GM10248 (cell line): ENCODE data around the gene ICE2.

Experiments used
- CTCF ChIA-PET: fragments of 300-600 bp; sonication (Branson Sonifier 250); formaldehyde crosslinking; extraction: SDS; loops from one replicate; lab custom pipeline; 2021; ENCODE audit warnings: antibody characterized with exemption; lab: Yijun Ruan, JAX
- POLR2A ChIA-PET: fragments of 350-650 bp; sonication (Branson Sonifier 250); formaldehyde crosslinking; extraction: SDS; loops from one replicate; lab custom pipeline; 2020; ENCODE audit warnings: antibody characterized with exemption; lab: Yijun Ruan, JAX
- DNase-seq: peaks from one replicate; pipeline ENCODE4 v3.0.0; 2012; ENCODE audit errors: extremely low spot score
- TF ChIP-seq, protein P1 (sequence below): IDR thresholded peaks from 2 replicates; pipeline ENCODE4 v1.5.1; 2012; ENCODE audit warnings: mild to moderate bottlenecking, low read depth; ENCODE audit errors: extremely low read depth, missing control alignments, control extremely low read depth

Gene ICE2

DNA sequence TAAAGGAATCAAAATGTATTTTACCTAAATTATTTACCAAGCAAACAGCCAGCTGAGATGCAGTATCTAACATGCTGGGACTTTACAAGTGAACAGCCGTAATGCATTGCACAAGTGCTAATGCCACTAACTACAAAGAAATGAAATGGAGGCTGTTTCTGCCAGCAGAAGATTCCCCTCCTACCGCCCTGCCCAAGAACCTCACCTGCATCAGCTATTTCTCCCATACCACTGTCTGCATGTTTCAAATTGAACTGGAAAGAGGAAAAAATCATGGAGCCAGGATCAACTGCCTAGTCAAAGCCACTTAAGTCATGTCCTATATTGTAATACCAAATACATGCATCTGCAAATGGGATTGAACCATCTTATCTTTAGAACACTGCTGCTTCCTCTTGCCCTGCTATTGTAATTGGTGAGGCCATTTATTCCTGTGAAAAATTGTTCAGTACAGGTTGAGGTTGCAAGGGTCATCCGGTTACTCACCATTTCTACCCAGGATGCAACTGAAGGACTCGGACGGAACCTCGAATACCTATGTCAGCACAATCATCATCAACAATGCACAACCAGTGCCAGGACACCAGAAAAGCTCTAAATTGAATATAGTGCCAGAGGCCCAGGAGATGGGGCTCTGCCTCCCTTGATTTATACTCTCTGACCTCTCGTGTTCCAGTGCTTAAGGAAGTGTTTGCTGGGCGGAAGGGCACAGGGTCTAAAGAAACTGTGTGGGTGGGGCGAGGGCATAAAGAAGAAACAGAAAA is 108.7 kb downstream of the ICE2 start:
- ChIA-PET CTCF (interaction anchor here (2.7 kb wide), 1 partner anchor 11 kb away, joined by 17 read pairs; no protein-coding TSS in a partner anchor), POLR2A (no interaction called here)
- TF ChIP-seq, protein P1, sequence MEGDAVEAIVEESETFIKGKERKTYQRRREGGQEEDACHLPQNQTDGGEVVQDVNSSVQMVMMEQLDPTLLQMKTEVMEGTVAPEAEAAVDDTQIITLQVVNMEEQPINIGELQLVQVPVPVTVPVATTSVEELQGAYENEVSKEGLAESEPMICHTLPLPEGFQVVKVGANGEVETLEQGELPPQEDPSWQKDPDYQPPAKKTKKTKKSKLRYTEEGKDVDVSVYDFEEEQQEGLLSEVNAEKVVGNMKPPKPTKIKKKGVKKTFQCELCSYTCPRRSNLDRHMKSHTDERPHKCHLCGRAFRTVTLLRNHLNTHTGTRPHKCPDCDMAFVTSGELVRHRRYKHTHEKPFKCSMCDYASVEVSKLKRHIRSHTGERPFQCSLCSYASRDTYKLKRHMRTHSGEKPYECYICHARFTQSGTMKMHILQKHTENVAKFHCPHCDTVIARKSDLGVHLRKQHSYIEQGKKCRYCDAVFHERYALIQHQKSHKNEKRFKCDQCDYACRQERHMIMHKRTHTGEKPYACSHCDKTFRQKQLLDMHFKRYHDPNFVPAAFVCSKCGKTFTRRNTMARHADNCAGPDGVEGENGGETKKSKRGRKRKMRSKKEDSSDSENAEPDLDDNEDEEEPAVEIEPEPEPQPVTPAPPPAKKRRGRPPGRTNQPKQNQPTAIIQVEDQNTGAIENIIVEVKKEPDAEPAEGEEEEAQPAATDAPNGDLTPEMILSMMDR = no peak
- no peak for DNase-seq

DNA sequence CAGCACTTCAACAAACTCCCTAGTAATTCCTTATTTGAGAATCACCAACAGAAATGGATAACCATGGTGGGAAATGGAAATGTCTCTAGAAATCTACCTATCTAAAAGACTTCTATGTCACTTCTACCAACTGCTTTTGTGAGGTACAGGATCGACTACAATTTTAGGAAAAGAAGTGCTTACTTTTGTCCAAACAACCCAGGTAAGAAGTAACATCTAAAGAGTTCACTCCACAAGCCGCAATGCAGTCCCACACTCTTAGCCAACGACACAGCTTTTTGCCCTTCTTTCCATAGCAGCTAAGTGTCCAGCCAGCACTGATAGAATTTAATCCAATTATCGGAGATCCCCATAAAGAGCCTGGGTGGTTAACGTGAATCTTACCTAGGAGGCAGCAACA is 109.2 kb downstream of the ICE2 start:
- ChIA-PET POLR2A (no interaction called here), CTCF (interaction anchor here (2.7 kb wide), 1 partner anchor 10 kb away, joined by 17 read pairs; no protein-coding TSS in a partner anchor)
- no peak for DNase-seq
- TF ChIP-seq, protein P1 = no peak
